K562 (cell line): ENCODE data around the gene YJEFN3. TPM values are rescaled to one million over a fixed set of nuclear protein-coding genes. Genes with fewer than 3 reads are reported as not detected.

Source experiments
- ATAC-seq: fragments of 200-7000 bp; cut with Tn5 transposase; 3 replicates; pipeline ENCODE4 v1.9.1; 2020; ENCODE audit warnings: moderate library complexity
- BruUV-seq: library from RNA; stranded (reverse); fragments of 400-500 nt; replicated peaks from 2 replicates; lab custom pipeline; 2021; lab: Mats Ljungman, UMichigan
- CTCF ChIA-PET: fragments of 300-600 bp; formaldehyde crosslinking; extraction: SDS; loops from one replicate; lab custom pipeline; 2021; ENCODE audit warnings: low intra/inter-chr PET ratio; lab: Yijun Ruan, JAX
- POLR2A ChIA-PET: fragments of 300-600, 350-650 bp; sonication (Branson Sonifier 250); formaldehyde crosslinking; extraction: SDS; loops from one replicate; lab custom pipeline; 2021; ENCODE audit warnings: antibody characterized with exemption, inconsistent platforms; lab: Yijun Ruan, JAX
- DNase-seq, 4 experiments: peaks; one replicate each; pipeline versions ENCODE4 v3.0.0 to v3.0.0-alpha.2; 2011 to 2018; ENCODE audit warnings: low spot score in 3 of 4, mixed read lengths in 3 of 4; ENCODE audit errors: extremely low read depth in 1 of 4
- FAIRE-seq: peaks from 2 replicates; lab custom pipeline; 2011; peaks lifted over from hg19 to GRCh38; lab: Jason Lieb, UNC
- H2AFZ ChIP-seq: 2 replicates; pipeline ENCODE4 v1.6.0; 2011; ENCODE audit warnings: low read depth, low read length, control low read depth, inconsistent platforms
- H3K27ac ChIP-seq: fragments of 200-600 bp; 3 replicates; pipeline ENCODE4 v1.8.0; 2011; ENCODE audit warnings: low read depth, mild to moderate bottlenecking, control low read depth, inconsistent platforms, low read length, moderate library complexity, mixed read lengths; ENCODE audit errors: extremely low read depth
- H3K27me3 ChIP-seq, 2 experiments: fragments of 300-600 bp in 1 of 2; 2 replicates in 1 of 2; 3 replicates in 1 of 2; pipeline versions ENCODE4 v1.6.0 to v1.8.0; 2011; ENCODE audit warnings: inconsistent platforms in 2 of 2, low read length in 2 of 2, mild to moderate bottlenecking in 1 of 2, mixed read lengths in 1 of 2, moderate library complexity in 1 of 2; ENCODE audit not compliant: control insufficient read depth in 2 of 2, insufficient read depth in 2 of 2
- H3K36me3 ChIP-seq: fragments of 300-600 bp; 3 replicates; pipeline ENCODE4 v1.8.0; 2011; ENCODE audit warnings: mild to moderate bottlenecking, low read length, inconsistent platforms; ENCODE audit not compliant: control insufficient read depth, insufficient read depth
- H3K4me1 ChIP-seq, 2 experiments: fragments of 200-600 bp in 1 of 2; replicated peaks in 1 of 2; 2 replicates in 1 of 2; 3 replicates in 1 of 2; pipeline versions ENCODE4 v1.5.1 to v1.8.0; 2011; ENCODE audit warnings: inconsistent platforms in 2 of 2, low read length in 2 of 2, mild to moderate bottlenecking in 1 of 2, mixed read lengths in 1 of 2, moderate library complexity in 1 of 2; ENCODE audit not compliant: control insufficient read depth in 2 of 2, insufficient read depth in 2 of 2
- H3K4me2 ChIP-seq: 2 replicates; pipeline ENCODE4 v1.6.1; 2011; ENCODE audit warnings: low read length, control low read depth, inconsistent platforms, mixed read lengths; ENCODE audit not compliant: insufficient read depth
- H3K4me3 ChIP-seq: fragments of 200-600 bp; sonication (generic), shearing (Covaris generic); 2 replicates; pipeline ENCODE4 v1.5.1; 2016; ENCODE audit warnings: control low read depth, inconsistent platforms
- H3K79me2 ChIP-seq: fragments of 200-600 bp; 3 replicates; pipeline ENCODE4 v1.8.0; 2011; ENCODE audit warnings: low read length, inconsistent platforms; ENCODE audit not compliant: control insufficient read depth, insufficient read depth
- H3K9ac ChIP-seq, 2 experiments: 2 replicates each; pipeline versions ENCODE4 v1.6.0 to v1.6.1; 2011; ENCODE audit warnings: low read depth in 2 of 2, low read length in 2 of 2, control low read depth in 1 of 2, inconsistent platforms in 1 of 2, mild to moderate bottlenecking in 1 of 2, mixed read lengths in 1 of 2; ENCODE audit not compliant: insufficient read depth in 1 of 2
- H3K9me1 ChIP-seq: one replicate; pipeline ENCODE4 v1.6.0; 2011; ENCODE audit warnings: inconsistent platforms, mild to moderate bottlenecking, low read length, moderate library complexity; ENCODE audit not compliant: control insufficient read depth, insufficient read depth
- H3K9me3 ChIP-seq: replicated peaks from 2 replicates; pipeline ENCODE4 v1.5.1; 2011; ENCODE audit warnings: low read depth, low read length, inconsistent platforms; ENCODE audit not compliant: control insufficient read depth, insufficient read depth
- H4K20me1 ChIP-seq: replicated peaks from 2 replicates; pipeline ENCODE4 v1.6.1; 2011; ENCODE audit warnings: low read length, inconsistent platforms, mixed read lengths; ENCODE audit not compliant: control insufficient read depth, insufficient read depth
- KAT2B ChIP-seq: IDR thresholded peaks from one replicate; pipeline ENCODE4 v1.6.1; 2012; ENCODE audit warnings: low read depth, mild to moderate bottlenecking, control low read depth, inconsistent platforms, low read length, moderate library complexity
- MEF2D ChIP-seq: conservative IDR thresholded peaks from 2 replicates; pipeline ENCODE4 v1.6.1; 2016; ENCODE audit warnings: low read depth, missing genetic modification characterization, missing compliant biosample characterization
- PURB ChIP-seq: sonication (generic); formaldehyde crosslinking; IDR thresholded peaks from 2 replicates; pipeline ENCODE4 v1.9.0; 2021; ENCODE audit warnings: low read depth, mild to moderate bottlenecking, missing genetic modification reagents
- SETDB1 ChIP-seq: IDR thresholded peaks from one replicate; pipeline ENCODE4 v1.6.1; 2012; ENCODE audit warnings: low read length, control low read depth, inconsistent platforms
- SMAD2 ChIP-seq: fragments of 150-350 bp; IDR thresholded peaks from 2 replicates; pipeline ENCODE4 v1.6.1; 2014; ENCODE audit warnings: low read depth, mild to moderate bottlenecking, low read length
- ZNF165 ChIP-seq: fragments of 250-450 bp; sonication (Bioruptor Pico); IDR thresholded peaks from 2 replicates; pipeline ENCODE4 v1.4.0; 2020; ENCODE audit warnings: borderline replicate concordance
- WGBS: fragments of 100-300 bp; shearing (Covaris generic); methylation state at CpG from one replicate; pipeline ENCODE4 v1.1.6; 2016; ENCODE audit warnings: low coverage, mixed read lengths; ENCODE audit not compliant: insufficient coverage; ENCODE audit errors: missing lambda C conversion rate; 5-methylcytosine and 5-hydroxymethylcytosine counted together
- in situ Hi-C: fragments of 300-500 bp; cut with MboI; formaldehyde crosslinking; loops from 4 replicates; pipeline ENCODE4 v1.15.0; 2018; ENCODE audit warnings: inconsistent platforms, mixed read lengths
- intact Hi-C: fragments of 100-400 bp; cut with micrococcal nuclease; formaldehyde crosslinking; loops from 2 replicates; pipeline ENCODE4 v1.14.2; 2022
- polyA plus RNA-seq, 8 experiments: library from polyadenylated mRNA; depleted of rRNA in 4 of 8; stranded (reverse) in 5 of 8; unstranded in 3 of 8; fragments of >200 nt; fragmentation: Nextera tagmentation in 2 of 8; fragmentation: Illumina TruSeq in 1 of 8; extraction: Ambion mirVana in 2 of 8; extraction: Trizol in 1 of 8; gene quantifications; 2 replicates each; pipeline versions ENCODE4 v1.2.1 to v1.2.3, GENCODE V29; 2011 to 2014; ENCODE audit warnings: inconsistent platforms in 1 of 8, missing spikeins in 1 of 8
- total RNA-seq, 7 experiments: library from RNA; depleted of rRNA in 6 of 7; stranded (reverse); fragments of >200 nt in 6 of 7; fragmentation: Illumina TruSeq in 2 of 7; extraction: Trizol in 2 of 7; gene quantifications; 2 replicates each; pipeline versions ENCODE4 v1.2.1 to v1.2.3, GENCODE V29; 2011 to 2021; ENCODE audit warnings: low replicate concordance in 1 of 7
- TF ChIP-seq, protein P1 (sequence below): sonication (generic); formaldehyde crosslinking; IDR thresholded peaks from 2 replicates; pipeline ENCODE4 v1.8.0; 2023; ENCODE audit warnings: missing genetic modification reagents, mild to moderate bottlenecking, borderline replicate concordance
- TF ChIP-seq, protein P2 (sequence below): fragments of 450-650 bp; IDR thresholded peaks from 2 replicates; pipeline ENCODE4 v1.6.1; 2016; ENCODE audit warnings: low read depth

YJEFN3 gene
- total and polyA plus RNA-seq, 9 of the 15 experiments (the other 6 are each of a cell fraction or from before 2014, with no cell fraction given), result 0.04 to 5.8 (median 1.3) TPM; not detected in 1

DNA sequence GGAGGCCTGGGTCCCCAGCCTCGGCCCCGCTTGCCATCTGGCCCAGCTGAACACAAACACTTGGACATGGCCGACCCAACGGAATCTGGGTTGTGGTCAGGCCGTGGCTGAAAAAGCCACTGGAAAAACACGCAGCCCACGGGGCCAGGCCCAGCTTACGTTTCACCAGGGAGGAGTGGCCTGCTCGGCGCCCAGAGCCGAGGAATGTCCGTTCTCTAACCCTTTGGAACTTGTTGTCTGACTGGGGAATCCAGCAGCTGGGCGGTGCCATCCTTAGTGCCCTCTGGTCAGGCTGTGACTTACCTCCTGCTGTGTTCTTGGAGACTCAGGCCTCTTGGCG, 23.1 kb downstream of the YJEFN3 start:
- H3K27ac ChIP-seq, result no peak overlapping the region
- H3K4me3 ChIP-seq, result no peak overlapping the region
- CTCF ChIA-PET, result no interaction called here
- H3K4me1 ChIP-seq, result peaks cover 0 to 32% of the 10 kb centered on the region in 2 experiments; a peak in 2 of 5 replicates
- intact Hi-C loops (loop anchor here (5.0 kb wide), 1 partner anchor 90 kb away; the partner anchor contains the start of gene GMIP), in situ Hi-C loops (loop anchor here (10.0 kb wide), 1 partner anchor 403 kb away; no protein-coding TSS in a partner anchor)
- H3K9me1 ChIP-seq, result no peaks in the 10 kb centered on the region
- H2AFZ ChIP-seq, result no peak overlapping the region
- BruUV-seq, result no TSS peak
- H4K20me1 ChIP-seq, result 0 out of 2 replicates have a peak, but pooled peaks cover 5% of the 10 kb centered on the region
- H3K4me2 ChIP-seq, result no peak overlapping the region
- peaks cover 2 to 38% of the 10 kb centered on the region in 2 experiments for H3K27me3 ChIP-seq
- FAIRE-seq, result no peak
- POLR2A ChIA-PET, result interaction anchor here (0.6 to 1.9 kb wide), 4 partner anchors 19 to 154 kb away, joined by 3 to 7 read pairs (median 4); partner anchors contain the start of gene NDUFA13
- ATAC-seq, result no peak
- no peaks in the 10 kb centered on the region for H3K9me3 ChIP-seq
- no peaks in the 10 kb centered on the region for H3K79me2 ChIP-seq
- WGBS, result 12% methylated on average over 14 of the region's 14 CpGs
- no peak for DNase-seq
- no peaks in the 10 kb centered on the region for H3K36me3 ChIP-seq
- peak overlapping the region in 1 of 2 experiments; percentile 71; a peak in 2 of 4 replicates for H3K9ac ChIP-seq
- no peak for TF ChIP-seq SMAD2
- TF ChIP-seq, protein P1, sequence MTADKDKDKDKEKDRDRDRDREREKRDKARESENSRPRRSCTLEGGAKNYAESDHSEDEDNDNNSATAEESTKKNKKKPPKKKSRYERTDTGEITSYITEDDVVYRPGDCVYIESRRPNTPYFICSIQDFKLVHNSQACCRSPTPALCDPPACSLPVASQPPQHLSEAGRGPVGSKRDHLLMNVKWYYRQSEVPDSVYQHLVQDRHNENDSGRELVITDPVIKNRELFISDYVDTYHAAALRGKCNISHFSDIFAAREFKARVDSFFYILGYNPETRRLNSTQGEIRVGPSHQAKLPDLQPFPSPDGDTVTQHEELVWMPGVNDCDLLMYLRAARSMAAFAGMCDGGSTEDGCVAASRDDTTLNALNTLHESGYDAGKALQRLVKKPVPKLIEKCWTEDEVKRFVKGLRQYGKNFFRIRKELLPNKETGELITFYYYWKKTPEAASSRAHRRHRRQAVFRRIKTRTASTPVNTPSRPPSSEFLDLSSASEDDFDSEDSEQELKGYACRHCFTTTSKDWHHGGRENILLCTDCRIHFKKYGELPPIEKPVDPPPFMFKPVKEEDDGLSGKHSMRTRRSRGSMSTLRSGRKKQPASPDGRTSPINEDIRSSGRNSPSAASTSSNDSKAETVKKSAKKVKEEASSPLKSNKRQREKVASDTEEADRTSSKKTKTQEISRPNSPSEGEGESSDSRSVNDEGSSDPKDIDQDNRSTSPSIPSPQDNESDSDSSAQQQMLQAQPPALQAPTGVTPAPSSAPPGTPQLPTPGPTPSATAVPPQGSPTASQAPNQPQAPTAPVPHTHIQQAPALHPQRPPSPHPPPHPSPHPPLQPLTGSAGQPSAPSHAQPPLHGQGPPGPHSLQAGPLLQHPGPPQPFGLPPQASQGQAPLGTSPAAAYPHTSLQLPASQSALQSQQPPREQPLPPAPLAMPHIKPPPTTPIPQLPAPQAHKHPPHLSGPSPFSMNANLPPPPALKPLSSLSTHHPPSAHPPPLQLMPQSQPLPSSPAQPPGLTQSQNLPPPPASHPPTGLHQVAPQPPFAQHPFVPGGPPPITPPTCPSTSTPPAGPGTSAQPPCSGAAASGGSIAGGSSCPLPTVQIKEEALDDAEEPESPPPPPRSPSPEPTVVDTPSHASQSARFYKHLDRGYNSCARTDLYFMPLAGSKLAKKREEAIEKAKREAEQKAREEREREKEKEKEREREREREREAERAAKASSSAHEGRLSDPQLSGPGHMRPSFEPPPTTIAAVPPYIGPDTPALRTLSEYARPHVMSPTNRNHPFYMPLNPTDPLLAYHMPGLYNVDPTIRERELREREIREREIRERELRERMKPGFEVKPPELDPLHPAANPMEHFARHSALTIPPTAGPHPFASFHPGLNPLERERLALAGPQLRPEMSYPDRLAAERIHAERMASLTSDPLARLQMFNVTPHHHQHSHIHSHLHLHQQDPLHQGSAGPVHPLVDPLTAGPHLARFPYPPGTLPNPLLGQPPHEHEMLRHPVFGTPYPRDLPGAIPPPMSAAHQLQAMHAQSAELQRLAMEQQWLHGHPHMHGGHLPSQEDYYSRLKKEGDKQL (CRISPR knock-in tag), result no peak
- no peak for TF ChIP-seq ZNF165 (CRISPR knock-in tag)
- no peak for TF ChIP-seq MEF2D
- TF ChIP-seq, protein P2, sequence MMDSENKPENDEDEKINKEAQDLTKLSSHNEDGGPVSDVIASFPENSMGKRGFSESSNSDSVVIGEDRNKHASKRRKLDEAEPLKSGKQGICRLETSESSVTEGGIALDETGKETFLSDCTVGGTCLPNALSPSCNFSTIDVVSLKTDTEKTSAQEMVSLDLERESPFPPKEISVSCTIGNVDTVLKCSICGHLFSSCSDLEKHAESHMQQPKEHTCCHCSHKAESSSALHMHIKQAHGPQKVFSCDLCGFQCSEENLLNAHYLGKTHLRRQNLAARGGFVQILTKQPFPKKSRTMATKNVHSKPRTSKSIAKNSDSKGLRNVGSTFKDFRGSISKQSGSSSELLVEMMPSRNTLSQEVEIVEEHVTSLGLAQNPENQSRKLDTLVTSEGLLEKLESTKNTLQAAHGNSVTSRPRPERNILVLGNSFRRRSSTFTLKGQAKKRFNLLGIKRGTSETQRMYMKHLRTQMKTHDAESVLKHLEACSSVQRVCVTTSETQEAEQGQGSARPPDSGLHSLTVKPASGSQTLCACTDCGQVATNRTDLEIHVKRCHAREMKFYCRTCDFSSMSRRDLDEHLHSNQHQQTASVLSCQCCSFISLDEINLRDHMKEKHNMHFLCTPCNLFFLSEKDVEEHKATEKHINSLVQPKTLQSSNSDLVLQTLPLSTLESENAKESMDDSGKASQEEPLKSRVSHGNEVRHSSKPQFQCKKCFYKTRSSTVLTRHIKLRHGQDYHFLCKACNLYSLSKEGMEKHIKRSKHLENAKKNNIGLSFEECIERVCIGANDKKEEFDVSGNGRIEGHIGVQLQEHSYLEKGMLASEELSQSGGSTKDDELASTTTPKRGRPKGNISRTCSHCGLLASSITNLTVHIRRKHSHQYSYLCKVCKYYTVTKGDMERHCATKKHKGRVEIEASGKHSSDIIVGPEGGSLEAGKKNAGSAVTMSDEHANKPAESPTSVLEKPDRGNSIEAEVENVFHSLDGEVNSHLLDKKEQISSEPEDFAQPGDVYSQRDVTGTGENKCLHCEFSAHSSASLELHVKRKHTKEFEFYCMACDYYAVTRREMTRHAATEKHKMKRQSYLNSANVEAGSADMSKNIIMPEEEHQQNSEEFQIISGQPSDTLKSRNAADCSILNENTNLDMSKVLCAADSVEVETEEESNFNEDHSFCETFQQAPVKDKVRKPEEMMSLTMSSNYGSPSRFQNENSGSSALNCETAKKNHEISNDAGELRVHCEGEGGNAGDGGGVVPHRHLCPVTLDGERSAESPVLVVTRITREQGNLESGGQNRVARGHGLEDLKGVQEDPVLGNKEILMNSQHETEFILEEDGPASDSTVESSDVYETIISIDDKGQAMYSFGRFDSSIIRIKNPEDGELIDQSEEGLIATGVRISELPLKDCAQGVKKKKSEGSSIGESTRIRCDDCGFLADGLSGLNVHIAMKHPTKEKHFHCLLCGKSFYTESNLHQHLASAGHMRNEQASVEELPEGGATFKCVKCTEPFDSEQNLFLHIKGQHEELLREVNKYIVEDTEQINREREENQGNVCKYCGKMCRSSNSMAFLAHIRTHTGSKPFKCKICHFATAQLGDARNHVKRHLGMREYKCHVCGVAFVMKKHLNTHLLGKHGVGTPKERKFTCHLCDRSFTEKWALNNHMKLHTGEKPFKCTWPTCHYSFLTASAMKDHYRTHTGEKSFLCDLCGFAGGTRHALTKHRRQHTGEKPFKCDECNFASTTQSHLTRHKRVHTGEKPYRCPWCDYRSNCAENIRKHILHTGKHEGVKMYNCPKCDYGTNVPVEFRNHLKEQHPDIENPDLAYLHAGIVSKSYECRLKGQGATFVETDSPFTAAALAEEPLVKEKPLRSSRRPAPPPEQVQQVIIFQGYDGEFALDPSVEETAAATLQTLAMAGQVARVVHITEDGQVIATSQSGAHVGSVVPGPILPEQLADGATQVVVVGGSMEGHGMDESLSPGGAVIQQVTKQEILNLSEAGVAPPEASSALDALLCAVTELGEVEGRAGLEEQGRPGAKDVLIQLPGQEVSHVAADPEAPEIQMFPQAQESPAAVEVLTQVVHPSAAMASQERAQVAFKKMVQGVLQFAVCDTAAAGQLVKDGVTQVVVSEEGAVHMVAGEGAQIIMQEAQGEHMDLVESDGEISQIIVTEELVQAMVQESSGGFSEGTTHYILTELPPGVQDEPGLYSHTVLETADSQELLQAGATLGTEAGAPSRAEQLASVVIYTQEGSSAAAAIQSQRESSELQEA, result no peak
- TF ChIP-seq KAT2B, result no peak
- no peak for TF ChIP-seq PURB
- TF ChIP-seq SETDB1, result no peak
